ENCODE data around the gene MRPL2. TPM values are rescaled to one million over a fixed set of nuclear protein-coding genes. Genes with fewer than 3 reads are reported as not detected.

MRPL2 gene
- total RNA-seq, 1 donor from 2014 or later: 97.4 TPM

- H3K27me3 Mint-ChIP-seq (ENCODE audit: insufficient read depth): no peaks in the 10 kb centered on the region
- DNase-seq (ENCODE audit: low spot score): no peak
- H3K27ac Mint-ChIP-seq: peak overlapping the region; percentile 32
- H3K4me3 Mint-ChIP-seq: peak overlapping the region; percentile 84
- intact Hi-C loops (cut with micrococcal nuclease): loop anchor here (2.0 kb wide), 1 partner anchor 119 kb away; no protein-coding TSS in a partner anchor
- H3K9me3 Mint-ChIP-seq: no peaks in the 10 kb centered on the region
- peaks cover 41% of the 10 kb centered on the region for H3K4me1 Mint-ChIP-seq (ENCODE audit: low read depth)
- H3K36me3 Mint-ChIP-seq (ENCODE audit: low read depth): peaks cover 34% of the 10 kb centered on the region
Observed at GRCh38 chr6:43020052-43020705, 39.1 kb downstream of the MRPL2 start.

- Mint-ChIP-seq H3K36me3 (ENCODE audit: low read depth) (peaks cover 25% of the 10 kb centered on the region), H3K4me1 (ENCODE audit: low read depth) (peaks cover 41% of the 10 kb centered on the region), H3K27me3 (ENCODE audit: insufficient read depth) (no peaks in the 10 kb centered on the region), H3K4me3 (peak overlapping the region; percentile 79), H3K9me3 (no peaks in the 10 kb centered on the region), H3K27ac (peak overlapping the region; percentile 76)
- DNase-seq (ENCODE audit: low spot score): no peak
- intact Hi-C loops (cut with micrococcal nuclease): no loop called here
Observed at GRCh38 chr6:43019152-43019551, 40.1 kb downstream of the MRPL2 start.

- H3K4me1 Mint-ChIP-seq (ENCODE audit: low read depth): peaks cover 52% of the 10 kb centered on the region
- H3K4me3 Mint-ChIP-seq: no peak overlapping the region
- no peak overlapping the region for H3K27ac Mint-ChIP-seq
- H3K27me3 Mint-ChIP-seq (ENCODE audit: insufficient read depth): peaks cover 2% of the 10 kb centered on the region
- intact Hi-C loops (cut with micrococcal nuclease): no loop called here
- no peak for DNase-seq (ENCODE audit: low spot score)
- H3K36me3 Mint-ChIP-seq (ENCODE audit: low read depth): peaks cover 36% of the 10 kb centered on the region
- no peaks in the 10 kb centered on the region for H3K9me3 Mint-ChIP-seq
Observed at GRCh38 chr6:43016943-43017334, 42.3 kb downstream of the MRPL2 start.

GRCh38 chr6:43016176-43016942, 42.9 kb downstream of the MRPL2 start:
- intact Hi-C loops (cut with micrococcal nuclease): no loop called here
- Mint-ChIP-seq H3K27ac (peak overlapping the region; percentile 53), H3K9me3 (no peaks in the 10 kb centered on the region), H3K27me3 (ENCODE audit: insufficient read depth) (peaks cover 2% of the 10 kb centered on the region), H3K36me3 (ENCODE audit: low read depth) (peaks cover 36% of the 10 kb centered on the region), H3K4me1 (ENCODE audit: low read depth) (peaks cover 53% of the 10 kb centered on the region), H3K4me3 (peak overlapping the region; percentile 50)
- no peak for DNase-seq (ENCODE audit: low spot score)

- Mint-ChIP-seq H3K27ac (peak overlapping the region; percentile 78), H3K27me3 (ENCODE audit: insufficient read depth) (peaks cover 2% of the 10 kb centered on the region), H3K4me3 (peak overlapping the region; percentile 93), H3K36me3 (ENCODE audit: low read depth) (peaks cover 32% of the 10 kb centered on the region), H3K9me3 (no peaks in the 10 kb centered on the region), H3K4me1 (ENCODE audit: low read depth) (peaks cover 46% of the 10 kb centered on the region)
- intact Hi-C loops (cut with micrococcal nuclease): loop anchor here (1.0 to 5.0 kb wide), 9 partner anchors 39 to 615 kb away; partner anchors contain the start of genes ABCC10, CNPY3, CUL7 and GTPBP2
- no peak for DNase-seq (ENCODE audit: low spot score)
Observed at GRCh38 chr6:43014434-43014909, 44.8 kb downstream of the MRPL2 start.

GRCh38 chr6:43013843-43014433, 45.3 kb downstream of the MRPL2 start, which contains the start of the genes KLHDC3 and MEA1:
KLHDC3 (plus strand) TSS chr6:43014249; CDS start chr6:43017193, 2,944 bp downstream.
MEA1 (minus strand) TSS chr6:43013946; CDS start chr6:43013813, 133 bp downstream.
- DNase-seq (ENCODE audit: low spot score): peak; percentile 99
- peak within 1 kb of the TSS; percentile 78 for H3K27ac Mint-ChIP-seq
- peaks cover 32% of the 10 kb centered on the region for H3K36me3 Mint-ChIP-seq (ENCODE audit: low read depth)
- intact Hi-C loops (cut with micrococcal nuclease): loop anchor here (1.0 to 5.0 kb wide), 12 partner anchors 7 to 615 kb away; partner anchors contain the start of genes ABCC10, CNPY3, CUL7 and GTPBP2
- peak within 1 kb of the TSS; percentile 93 for H3K4me3 Mint-ChIP-seq
- H3K9me3 Mint-ChIP-seq: no peaks in the 10 kb centered on the region
- peaks cover 41% of the 10 kb centered on the region for H3K4me1 Mint-ChIP-seq (ENCODE audit: low read depth)
- H3K27me3 Mint-ChIP-seq (ENCODE audit: insufficient read depth): peaks cover 2% of the 10 kb centered on the region

GRCh38 chr6:43013097-43013842, 46.0 kb downstream of the MRPL2 start:
- Mint-ChIP-seq H3K27ac (peak overlapping the region; percentile 74), H3K36me3 (ENCODE audit: low read depth) (peaks cover 35% of the 10 kb centered on the region), H3K4me1 (ENCODE audit: low read depth) (peaks cover 41% of the 10 kb centered on the region), H3K4me3 (peak overlapping the region; percentile 93), H3K9me3 (no peaks in the 10 kb centered on the region), H3K27me3 (ENCODE audit: insufficient read depth) (peaks cover 2% of the 10 kb centered on the region)
- intact Hi-C loops (cut with micrococcal nuclease): loop anchor here (1.0 to 5.0 kb wide), 4 partner anchors 8 to 451 kb away; partner anchors contain the start of genes PEX6, PPP2R5D, RRP36 and UBR2
- DNase-seq (ENCODE audit: low spot score): no peak

- intact Hi-C loops (cut with micrococcal nuclease): loop anchor here (5.0 kb wide), 1 partner anchor 450 kb away; the partner anchor contains the start of gene UBR2
- peak overlapping the region; percentile 93 for H3K4me3 Mint-ChIP-seq
- peaks cover 2% of the 10 kb centered on the region for H3K27me3 Mint-ChIP-seq (ENCODE audit: insufficient read depth)
- peak overlapping the region; percentile 56 for H3K27ac Mint-ChIP-seq
- DNase-seq (ENCODE audit: low spot score): no peak
- peaks cover 33% of the 10 kb centered on the region for H3K4me1 Mint-ChIP-seq (ENCODE audit: low read depth)
- H3K36me3 Mint-ChIP-seq (ENCODE audit: low read depth): peaks cover 31% of the 10 kb centered on the region
- H3K9me3 Mint-ChIP-seq: no peaks in the 10 kb centered on the region
Observed at GRCh38 chr6:43012364-43012763, 46.9 kb downstream of the MRPL2 start.

- Mint-ChIP-seq H3K4me3 (no peak overlapping the region), H3K27ac (no peak overlapping the region)
- intact Hi-C loops (cut with micrococcal nuclease): loop anchor here (5.0 kb wide), 1 partner anchor 449 kb away; the partner anchor contains the start of gene UBR2
Observed at GRCh38 chr6:43011207-43011606, 48.0 kb downstream of the MRPL2 start.

GRCh38 chr6:43009124-43009523, 50.1 kb downstream of the MRPL2 start:
- H3K36me3 Mint-ChIP-seq (ENCODE audit: low read depth): peaks cover 35% of the 10 kb centered on the region
- H3K9me3 Mint-ChIP-seq: no peaks in the 10 kb centered on the region
- no peak overlapping the region for H3K27ac Mint-ChIP-seq
- intact Hi-C loops (cut with micrococcal nuclease): loop anchor here (1.0 kb wide), 1 partner anchor 134 kb away; no protein-coding TSS in a partner anchor
- H3K27me3 Mint-ChIP-seq (ENCODE audit: insufficient read depth): peaks cover 2% of the 10 kb centered on the region
- H3K4me3 Mint-ChIP-seq: no peak overlapping the region
- no peak for DNase-seq (ENCODE audit: low spot score)
- H3K4me1 Mint-ChIP-seq (ENCODE audit: low read depth): peaks cover 16% of the 10 kb centered on the region

More at GRCh38 chr6:43011207-43011606, 48.0 kb downstream of the MRPL2 start:
- Mint-ChIP-seq H3K9me3 (no peaks in the 10 kb centered on the region), H3K27me3 (ENCODE audit: insufficient read depth) (peaks cover 2% of the 10 kb centered on the region), H3K4me1 (ENCODE audit: low read depth) (peaks cover 29% of the 10 kb centered on the region), H3K36me3 (ENCODE audit: low read depth) (peaks cover 34% of the 10 kb centered on the region)
- no peak for DNase-seq (ENCODE audit: low spot score)

- Mint-ChIP-seq H3K27ac (no peak overlapping the region), H3K9me3 (no peaks in the 10 kb centered on the region), H3K36me3 (ENCODE audit: low read depth) (peaks cover 23% of the 10 kb centered on the region), H3K4me3 (no peak overlapping the region), H3K4me1 (ENCODE audit: low read depth) (peaks cover 3% of the 10 kb centered on the region), H3K27me3 (ENCODE audit: insufficient read depth) (no peaks in the 10 kb centered on the region)
- no peak for DNase-seq (ENCODE audit: low spot score)
- intact Hi-C loops (cut with micrococcal nuclease): no loop called here
Observed at GRCh38 chr6:43007126-43007525, 52.1 kb downstream of the MRPL2 start.

GRCh38 chr6:43006251-43006650, 53.0 kb downstream of the MRPL2 start:
- Mint-ChIP-seq H3K4me1 (ENCODE audit: low read depth) (no peaks in the 10 kb centered on the region), H3K27ac (no peak overlapping the region), H3K36me3 (ENCODE audit: low read depth) (peaks cover 22% of the 10 kb centered on the region), H3K27me3 (ENCODE audit: insufficient read depth) (no peaks in the 10 kb centered on the region), H3K9me3 (no peaks in the 10 kb centered on the region), H3K4me3 (no peak overlapping the region)
- DNase-seq (ENCODE audit: low spot score): no peak
- intact Hi-C loops (cut with micrococcal nuclease): no loop called here

Measured in activated T-helper 1 cell treated with anti-CD3 and anti-CD28 coated beads, Interleukin-12 subunit alpha, Interleukin-12 subunit beta, Interleukin-2, Interleukin-4 antibody, amounts not matched to agents 30 ng/mL and 10 ng/mL and 1 ng/mL, durations not matched to agents 14 hours and 24 hours and 36 hours (primary cell).